Measurements from ENCODE around the gene OOSP4A. TPM values are rescaled to one million over a fixed set of nuclear protein-coding genes. Genes with fewer than 3 reads are reported as not detected.

Gene OOSP4A
- total and polyA plus RNA-seq, 11 donors, result not detected

- Histone ChIP-seq H3K9me3 (peaks cover 0 to 18% (median 4%) of the 10 kb centered on the region in 12 donors), H3K36me3 (no peaks in the 10 kb centered on the region), H3K27ac (no peak overlapping the region), H3K4me3 (no peak overlapping the region), H3K27me3 (no peaks in the 10 kb centered on the region), H3K4me1 (no peaks in the 10 kb centered on the region)
- no peak for DNase-seq
- 56 to 73% (median 68%) methylated on average over 1 of the region's 1 CpG for WGBS, 4 donors
- no peak for TF ChIP-seq CTCF (IDR thresholded peaks at IDR 0.05)
- no peak for TF ChIP-seq POLR2A (IDR thresholded peaks at IDR 0.05)
- intact Hi-C loops (cut with DNase I), result no loop called here
- ATAC-seq, result no peak
Measured at GRCh38 chr11:59990421-59990820, 26.6 kb downstream of the OOSP4A start.

GRCh38 chr11:59992425-59992824 is 28.6 kb downstream of the OOSP4A start:
- H3K27me3 ChIP-seq, result no peaks in the 10 kb centered on the region
- no peak overlapping the region for H3K27ac ChIP-seq
- TF ChIP-seq POLR2A (IDR thresholded peaks at IDR 0.05) (no peak), CTCF (IDR thresholded peaks at IDR 0.05) (no peak)
- DNase-seq (no peak), ATAC-seq (no peak)
- WGBS, 4 donors, result 59 to 72% (median 68%) methylated on average over 5 of the region's 5 CpGs
- intact Hi-C loops (cut with DNase I), result no loop called here
- H3K4me3 ChIP-seq, result no peak overlapping the region
- H3K36me3 ChIP-seq, result no peaks in the 10 kb centered on the region
- H3K9me3 ChIP-seq, result peaks cover 0 to 18% (median 4%) of the 10 kb centered on the region in 12 donors
- no peaks in the 10 kb centered on the region for H3K4me1 ChIP-seq

GRCh38 chr11:59997800-59998199 is 34.0 kb downstream of the OOSP4A start:
- no peaks in the 10 kb centered on the region for H3K36me3 ChIP-seq
- TF ChIP-seq POLR2A (IDR thresholded peaks at IDR 0.05) (no peak), CTCF (IDR thresholded peaks at IDR 0.05) (no peak)
- 53 to 75% (median 64%) methylated on average over 2 of the region's 2 CpGs for whole genome bisulfite sequencing, 4 donors

GRCh38 chr11:59999691-60000090 is 35.9 kb downstream of the OOSP4A start:
- intact Hi-C loops (cut with DNase I), result no loop called here
- Histone ChIP-seq H3K9me3 (peaks cover 0 to 5% (median 0%) of the 10 kb centered on the region in 12 donors), H3K27ac (no peak overlapping the region), H3K4me1 (no peaks in the 10 kb centered on the region), H3K36me3 (no peaks in the 10 kb centered on the region), H3K27me3 (no peaks in the 10 kb centered on the region), H3K4me3 (no peak overlapping the region)
- DNase-seq (no peak), ATAC-seq (no peak)
- 65 to 78% (median 71%) methylated on average over 4 of the region's 4 CpGs for WGBS, 4 donors
- TF ChIP-seq POLR2A (IDR thresholded peaks at IDR 0.05), result no peak
- no peak for TF ChIP-seq CTCF (IDR thresholded peaks at IDR 0.05)

More at GRCh38 chr11:59997800-59998199, 34.0 kb downstream of the OOSP4A start:
- Histone ChIP-seq H3K4me3 (no peak overlapping the region), H3K27ac (no peak overlapping the region), H3K9me3 (peaks cover 0 to 5% (median 0%) of the 10 kb centered on the region in 12 donors), H3K27me3 (no peaks in the 10 kb centered on the region), H3K4me1 (no peaks in the 10 kb centered on the region)
- DNase-seq (no peak), ATAC-seq (no peak)
- intact Hi-C loops (cut with DNase I), result no loop called here
